ENCODE results near the gene SLC6A13. TPM values are rescaled to one million over a fixed set of nuclear protein-coding genes. Genes with fewer than 3 reads are reported as not detected.
"Not testable (repeated sequence)": the region's sequence is repeated elsewhere in the genome, so short reads cannot be mapped to it uniquely, and the experiment has no call there.

The SLC6A13 gene
- total and polyA plus RNA-seq, 2 donors (not counting 3 experiments of a cell fraction or from before 2014, with no cell fraction given), result 0.14 TPM; not detected in 1

- H3K4me1 ChIP-seq (ENCODE audit: control insufficient read depth, extremely low read depth, insufficient read depth, low read length); intact Hi-C loops (cut with micrococcal nuclease); H3K27ac ChIP-seq (ENCODE audit: insufficient read depth, low read depth, low read length); H4K20me1 ChIP-seq (replicated peaks; ENCODE audit: control insufficient read depth, extremely low read depth, insufficient read depth, low read length); H3K4me2 ChIP-seq (ENCODE audit: insufficient read depth, low read length); dilution Hi-C loops (cut with MboI; ENCODE audit: extremely low pct_ligation_motif_present, low sequenced_read_pairs); DNase-seq (ENCODE audit: low read depth, low spot score); H3K36me3 ChIP-seq (ENCODE audit: control insufficient read depth in 2 of 2, extremely low read depth in 1 of 2, insufficient read depth in 2 of 2, low read length in 2 of 2); BruUV-seq (replicated peaks); H3K27me3 ChIP-seq (ENCODE audit: control insufficient read depth in 2 of 2, insufficient read depth in 2 of 2, low read length in 2 of 2); POLR2A ChIA-PET; FAIRE-seq; H3K9me3 ChIP-seq (replicated peaks; ENCODE audit: control insufficient read depth, insufficient read depth, low read length); H3K79me2 ChIP-seq (ENCODE audit: control insufficient read depth, insufficient read depth, low read length); H3K9me1 ChIP-seq (replicated peaks; ENCODE audit: control insufficient read depth, extremely low read depth, insufficient read depth, low read length); H3K9ac ChIP-seq (replicated peaks; ENCODE audit: extremely low read depth, insufficient read depth, low read length): not testable (repeated sequence)
- CTCF ChIA-PET, result interaction anchor here (0.7 to 1.5 kb wide), 3 partner anchors 9 to 22 kb away, joined by 3 to 7 read pairs (median 3); no protein-coding TSS in a partner anchor
- peak overlapping the region; percentile 93 for H2AFZ ChIP-seq (ENCODE audit: low read depth, low read length)
- peak; percentile 4 for TF ChIP-seq EZH2 (IDR thresholded peaks at IDR 0.05; ENCODE audit: borderline replicate concordance, low read depth, low read length, severe bottlenecking)
- peak overlapping the region in 1 of 3 experiments; percentile 31 for H3K4me3 ChIP-seq (replicated peaks in 1 of 3; ENCODE audit: insufficient read depth in 1 of 3, low read depth in 1 of 3, low read length in 3 of 3)
These were observed 74.4 kb downstream of the SLC6A13 start for GRCh38 chr12:187986-188909.

DNA sequence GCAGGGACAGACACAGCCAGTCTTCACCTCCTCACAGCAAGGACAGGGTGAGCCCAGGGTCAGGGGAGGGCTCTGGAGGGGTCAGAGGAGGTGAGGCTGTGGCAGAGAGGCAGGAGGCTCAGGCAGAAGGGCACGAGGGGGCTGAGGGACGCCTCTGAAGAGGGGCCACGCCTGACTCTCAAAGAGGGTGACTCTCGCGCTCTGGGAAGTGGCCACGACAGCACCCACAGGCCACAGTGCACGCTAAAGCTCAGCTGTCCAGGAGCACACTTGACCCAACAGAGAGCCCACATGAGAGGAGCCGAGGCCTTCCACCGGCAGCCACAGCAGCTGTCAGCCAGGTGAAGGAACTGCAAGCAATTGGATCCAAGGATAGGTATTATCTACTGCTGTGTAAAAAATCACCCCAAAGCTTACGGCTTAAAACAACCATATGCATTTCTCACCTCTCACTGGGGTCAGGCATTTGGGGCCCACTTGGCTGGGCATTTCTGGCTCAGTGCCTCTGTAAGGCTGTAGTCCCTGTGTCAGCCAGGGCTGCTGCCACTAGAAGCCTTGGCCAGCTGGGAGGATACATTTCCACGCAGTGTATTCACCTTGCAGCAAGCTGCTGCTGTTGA is 76.5 kb downstream of the SLC6A13 start:
- Histone ChIP-seq H3K27me3 (ENCODE audit: control insufficient read depth in 2 of 2, insufficient read depth in 2 of 2, low read length in 2 of 2) (no peaks in the 10 kb centered on the region), H4K20me1 (replicated peaks; ENCODE audit: control insufficient read depth, extremely low read depth, insufficient read depth, low read length) (no peaks in the 10 kb centered on the region), H3K9me1 (replicated peaks; ENCODE audit: control insufficient read depth, extremely low read depth, insufficient read depth, low read length) (no peaks in the 10 kb centered on the region), H2AFZ (ENCODE audit: low read depth, low read length) (no peak overlapping the region), H3K4me1 (ENCODE audit: control insufficient read depth, extremely low read depth, insufficient read depth, low read length) (peaks cover 2% of the 10 kb centered on the region), H3K4me3 (replicated peaks in 1 of 3; ENCODE audit: insufficient read depth in 1 of 3, low read depth in 1 of 3, low read length in 3 of 3) (no peak overlapping the region), H3K27ac (ENCODE audit: insufficient read depth, low read depth, low read length) (no peak overlapping the region), H3K9ac (replicated peaks; ENCODE audit: extremely low read depth, insufficient read depth, low read length) (no peak overlapping the region), H3K4me2 (ENCODE audit: insufficient read depth, low read length) (no peak overlapping the region), H3K9me3 (replicated peaks; ENCODE audit: control insufficient read depth, insufficient read depth, low read length) (no peaks in the 10 kb centered on the region), H3K79me2 (ENCODE audit: control insufficient read depth, insufficient read depth, low read length) (no peaks in the 10 kb centered on the region), H3K36me3 (ENCODE audit: control insufficient read depth in 2 of 2, extremely low read depth in 1 of 2, insufficient read depth in 2 of 2, low read length in 2 of 2) (no peaks in the 10 kb centered on the region)
- dilution Hi-C loops (cut with MboI; ENCODE audit: extremely low pct_ligation_motif_present, low sequenced_read_pairs), result no loop called here
- no peak for DNase-seq (ENCODE audit: low read depth, low spot score)
- intact Hi-C loops (cut with micrococcal nuclease), result no loop called here
- no TSS peak for BruUV-seq (replicated peaks)
- ChIA-PET POLR2A (no interaction called here), CTCF (no interaction called here)
- TF ChIP-seq POLR2AphosphoS5 (IDR thresholded peaks at IDR 0.05; ENCODE audit: insufficient read depth, low read depth, low read length) (no peak), MYC (IDR thresholded peaks at IDR 0.05; ENCODE audit: low read depth, low read length) (no peak), GATA2 (IDR thresholded peaks at IDR 0.05; ENCODE audit: insufficient read depth, insufficient read length, low read depth, low read length) (no peak), POLR2A (IDR thresholded peaks at IDR 0.05; ENCODE audit: low read depth, low read length) (no peak)
- TF ChIP-seq, protein P1, sequence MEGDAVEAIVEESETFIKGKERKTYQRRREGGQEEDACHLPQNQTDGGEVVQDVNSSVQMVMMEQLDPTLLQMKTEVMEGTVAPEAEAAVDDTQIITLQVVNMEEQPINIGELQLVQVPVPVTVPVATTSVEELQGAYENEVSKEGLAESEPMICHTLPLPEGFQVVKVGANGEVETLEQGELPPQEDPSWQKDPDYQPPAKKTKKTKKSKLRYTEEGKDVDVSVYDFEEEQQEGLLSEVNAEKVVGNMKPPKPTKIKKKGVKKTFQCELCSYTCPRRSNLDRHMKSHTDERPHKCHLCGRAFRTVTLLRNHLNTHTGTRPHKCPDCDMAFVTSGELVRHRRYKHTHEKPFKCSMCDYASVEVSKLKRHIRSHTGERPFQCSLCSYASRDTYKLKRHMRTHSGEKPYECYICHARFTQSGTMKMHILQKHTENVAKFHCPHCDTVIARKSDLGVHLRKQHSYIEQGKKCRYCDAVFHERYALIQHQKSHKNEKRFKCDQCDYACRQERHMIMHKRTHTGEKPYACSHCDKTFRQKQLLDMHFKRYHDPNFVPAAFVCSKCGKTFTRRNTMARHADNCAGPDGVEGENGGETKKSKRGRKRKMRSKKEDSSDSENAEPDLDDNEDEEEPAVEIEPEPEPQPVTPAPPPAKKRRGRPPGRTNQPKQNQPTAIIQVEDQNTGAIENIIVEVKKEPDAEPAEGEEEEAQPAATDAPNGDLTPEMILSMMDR (IDR thresholded peaks at IDR 0.05; ENCODE audit: extremely low read depth in 1 of 2, insufficient read depth in 1 of 2, low read depth in 1 of 2, low read length in 2 of 2), result no peak
- no peak for FAIRE-seq

All from endothelial cell of umbilical vein (primary cell).